Panc1 (cell line): ENCODE data around the gene AGBL4.
"Not testable (repeated sequence)": the region's sequence is repeated elsewhere in the genome, so short reads cannot be mapped to it uniquely, and the experiment has no call there.

Source experiments
- CTCF ChIP-seq: fragments of 450-650 bp; IDR thresholded peaks from 2 replicates; pipeline ENCODE4 v1.5.1; 2017; ENCODE audit warnings: mild to moderate bottlenecking
- POLR2AphosphoS5 ChIP-seq: IDR thresholded peaks from 2 replicates; pipeline ENCODE4 v1.6.1; 2012; ENCODE audit warnings: mild to moderate bottlenecking, low read depth, low read length, moderate library complexity
- REST ChIP-seq, 2 experiments: IDR thresholded peaks; 2 replicates each; pipeline ENCODE4 v1.6.1; 2011 to 2012; ENCODE audit warnings: low read depth in 2 of 2, control low read depth in 1 of 2, low read length in 1 of 2, mild to moderate bottlenecking in 1 of 2, moderate library complexity in 1 of 2; ENCODE audit not compliant: insufficient read depth in 1 of 2
- TCF7L2 ChIP-seq: IDR thresholded peaks from 2 replicates; pipeline ENCODE4 v1.6.1; 2011; ENCODE audit warnings: mild to moderate bottlenecking, low read depth, low read length, inconsistent platforms

GRCh38 chr1:48519896-48520295 lies 1503.9 kb downstream of the AGBL4 start:
- not testable (repeated sequence) for TF ChIP-seq POLR2AphosphoS5; CTCF; TCF7L2; REST (IDR thresholded peaks at IDR 0.05; ENCODE audit: insufficient read depth in 1 of 2, low read depth in 2 of 2, low read length in 1 of 2)
